ENCODE results near the gene GRID2.

- TF ChIP-seq EZH2 (IDR thresholded peaks at IDR 0.05) (no peak), EZH2phosphoT487 (IDR thresholded peaks at IDR 0.05) (no peak)
- TF ChIP-seq, protein P1, sequence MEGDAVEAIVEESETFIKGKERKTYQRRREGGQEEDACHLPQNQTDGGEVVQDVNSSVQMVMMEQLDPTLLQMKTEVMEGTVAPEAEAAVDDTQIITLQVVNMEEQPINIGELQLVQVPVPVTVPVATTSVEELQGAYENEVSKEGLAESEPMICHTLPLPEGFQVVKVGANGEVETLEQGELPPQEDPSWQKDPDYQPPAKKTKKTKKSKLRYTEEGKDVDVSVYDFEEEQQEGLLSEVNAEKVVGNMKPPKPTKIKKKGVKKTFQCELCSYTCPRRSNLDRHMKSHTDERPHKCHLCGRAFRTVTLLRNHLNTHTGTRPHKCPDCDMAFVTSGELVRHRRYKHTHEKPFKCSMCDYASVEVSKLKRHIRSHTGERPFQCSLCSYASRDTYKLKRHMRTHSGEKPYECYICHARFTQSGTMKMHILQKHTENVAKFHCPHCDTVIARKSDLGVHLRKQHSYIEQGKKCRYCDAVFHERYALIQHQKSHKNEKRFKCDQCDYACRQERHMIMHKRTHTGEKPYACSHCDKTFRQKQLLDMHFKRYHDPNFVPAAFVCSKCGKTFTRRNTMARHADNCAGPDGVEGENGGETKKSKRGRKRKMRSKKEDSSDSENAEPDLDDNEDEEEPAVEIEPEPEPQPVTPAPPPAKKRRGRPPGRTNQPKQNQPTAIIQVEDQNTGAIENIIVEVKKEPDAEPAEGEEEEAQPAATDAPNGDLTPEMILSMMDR (IDR thresholded peaks at IDR 0.05): no peak
Observed at GRCh38 chr4:93654211-93654610, 1350.4 kb downstream of the GRID2 start.
